Activated CD4-positive, alpha-beta memory T cell treated with anti-CD3 and anti-CD28 coated beads, Interleukin-2, amount 10 ng/mL, durations not matched to agents 7 days and 5 days (primary cell): Measurements from ENCODE around the gene CDC7. TPM values are rescaled to one million over a fixed set of nuclear protein-coding genes. Genes with fewer than 3 reads are reported as not detected.

Source experiments
- CTCF ChIA-PET: fragments of 350-600 bp; sonication (Branson Sonifier 250); formaldehyde crosslinking; loops from one replicate; lab custom pipeline; 2021; ENCODE audit warnings: antibody characterized with exemption, inconsistent platforms; lab: Charles Lee
- POLR2A ChIA-PET: fragments of 350-600 bp; sonication (Branson Sonifier 250); formaldehyde crosslinking; loops from one replicate; lab custom pipeline; 2021; ENCODE audit warnings: antibody characterized with exemption; lab: Charles Lee
- DNase-seq: peaks from one replicate; pipeline ENCODE4 v3.0.0-alpha.2; 2020
- H3K27ac Mint-ChIP-seq: one replicate; pipeline ENCODE4 v1.8.0; 2021; ENCODE audit warnings: mild to moderate bottlenecking, mixed read lengths
- H3K27me3 Mint-ChIP-seq: one replicate; pipeline ENCODE4 v1.8.0; 2021; ENCODE audit warnings: mixed read lengths
- H3K36me3 Mint-ChIP-seq: one replicate; pipeline ENCODE4 v1.8.0; 2021; ENCODE audit warnings: low read depth, mixed read lengths
- H3K4me1 Mint-ChIP-seq: one replicate; pipeline ENCODE4 v1.8.0; 2021; ENCODE audit warnings: mixed read lengths
- H3K4me3 Mint-ChIP-seq: one replicate; pipeline ENCODE4 v1.8.0; 2021; ENCODE audit warnings: mild to moderate bottlenecking, mixed read lengths
- H3K9me3 Mint-ChIP-seq: one replicate; pipeline ENCODE4 v1.8.0; 2021; ENCODE audit warnings: mixed read lengths
- total RNA-seq, 2 experiments: library from RNA; stranded (reverse); gene quantifications; one replicate each; pipeline ENCODE4 v1.2.3, GENCODE V29; 2021

The CDC7 gene
- total RNA-seq, 2 experiments from 2014 or later, result 26.7 to 28.1 TPM

DNA sequence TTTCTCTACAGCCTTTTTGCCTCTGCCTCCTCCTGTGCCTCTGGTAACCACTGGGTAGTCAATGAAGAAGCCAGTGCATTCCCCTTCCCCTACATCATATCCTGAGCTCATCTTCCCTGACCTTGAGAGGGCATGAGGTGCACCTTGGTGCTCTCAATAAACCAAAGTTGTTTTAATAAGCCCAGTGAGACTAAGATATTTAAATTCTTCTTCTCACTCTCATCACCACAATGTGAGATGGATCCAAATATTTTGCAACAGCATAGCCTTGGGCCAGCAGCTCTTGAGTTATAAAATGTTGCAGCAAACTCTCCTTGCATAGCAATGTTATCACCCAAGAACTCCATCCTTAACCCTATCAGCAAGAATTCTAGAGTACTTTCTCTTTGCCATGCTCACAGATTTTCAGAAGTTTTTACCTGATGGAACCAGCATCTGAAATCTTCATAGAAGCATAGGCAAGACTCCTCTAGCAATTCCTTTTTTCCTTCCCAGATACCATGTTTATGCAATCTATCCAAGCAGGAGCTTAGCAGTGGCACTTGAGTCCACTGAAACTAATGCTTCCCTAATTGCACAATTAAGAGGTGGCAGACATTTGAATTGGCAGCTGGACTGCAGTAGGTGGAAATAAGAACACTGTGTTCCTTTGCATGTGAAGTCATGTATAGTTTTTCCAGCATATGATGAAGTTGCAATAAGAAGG is 36.8 kb downstream of the CDC7 start:
- Mint-ChIP-seq H3K27ac (no peak overlapping the region), H3K36me3 (peaks cover 35% of the 10 kb centered on the region), H3K9me3 (peaks cover 17% of the 10 kb centered on the region), H3K4me3 (no peak overlapping the region), H3K27me3 (no peaks in the 10 kb centered on the region), H3K4me1 (peaks cover 43% of the 10 kb centered on the region)
- POLR2A ChIA-PET, result interaction anchor here (0.5 to 1.2 kb wide), 3 partner anchors 10 to 19 kb away, joined by 3 to 4 read pairs (median 3); no protein-coding TSS in a partner anchor
- CTCF ChIA-PET, result no interaction called here
- no peak for DNase-seq

DNA sequence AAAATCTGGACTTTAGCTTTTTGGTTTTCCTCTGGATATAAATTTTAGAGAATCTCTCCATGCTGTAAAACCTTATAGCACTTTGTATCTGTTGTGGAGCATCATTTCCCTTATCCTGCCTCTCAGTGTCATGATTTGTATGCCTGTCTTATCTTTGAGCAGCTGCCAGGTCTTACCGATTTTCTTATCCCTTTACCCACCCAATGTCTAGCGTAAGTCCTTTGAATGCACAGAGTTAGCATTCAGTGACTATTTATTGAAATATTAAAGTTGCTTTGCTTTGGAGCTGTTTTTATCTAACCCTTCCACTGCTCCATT is 37.3 kb downstream of the CDC7 start:
- peaks cover 41% of the 10 kb centered on the region for H3K4me1 Mint-ChIP-seq
- H3K36me3 Mint-ChIP-seq, result peaks cover 32% of the 10 kb centered on the region
- peaks cover 17% of the 10 kb centered on the region for H3K9me3 Mint-ChIP-seq
- ChIA-PET POLR2A (interaction anchor here (0.5 to 1.8 kb wide), 4 partner anchors 8 to 20 kb away, joined by 3 to 5 read pairs (median 4); no protein-coding TSS in a partner anchor), CTCF (no interaction called here)
- H3K27ac Mint-ChIP-seq, result no peak overlapping the region
- H3K4me3 Mint-ChIP-seq, result no peak overlapping the region
- DNase-seq, result no peak
- H3K27me3 Mint-ChIP-seq, result no peaks in the 10 kb centered on the region

- peaks cover 38% of the 10 kb centered on the region for H3K36me3 Mint-ChIP-seq
- ChIA-PET POLR2A (no interaction called here), CTCF (no interaction called here)
- H3K27me3 Mint-ChIP-seq, result peaks cover 3% of the 10 kb centered on the region
- H3K27ac Mint-ChIP-seq, result no peak overlapping the region
- no peak overlapping the region for H3K4me3 Mint-ChIP-seq
- no peak for DNase-seq
- peaks cover 40% of the 10 kb centered on the region for H3K4me1 Mint-ChIP-seq
- H3K9me3 Mint-ChIP-seq, result peaks cover 21% of the 10 kb centered on the region
Measured at GRCh38 chr1:91540910-91541309, 40.3 kb downstream of the CDC7 start.

- DNase-seq, result no peak
- peaks cover 38% of the 10 kb centered on the region for H3K36me3 Mint-ChIP-seq
- H3K9me3 Mint-ChIP-seq, result peaks cover 21% of the 10 kb centered on the region
- peak overlapping the region; percentile 37 for H3K27ac Mint-ChIP-seq
- CTCF ChIA-PET, result interaction anchor here (0.6 to 1.3 kb wide), 5 partner anchors 12 to 373 kb away, joined by 3 to 5 read pairs (median 3); no protein-coding TSS in a partner anchor
- peaks cover 46% of the 10 kb centered on the region for H3K4me1 Mint-ChIP-seq
- H3K27me3 Mint-ChIP-seq, result peaks cover 3% of the 10 kb centered on the region
- POLR2A ChIA-PET, result interaction anchor here (1.4 to 1.7 kb wide), 2 partner anchors 9 to 12 kb away, joined by 4 to 5 read pairs; no protein-coding TSS in a partner anchor
- H3K4me3 Mint-ChIP-seq, result no peak overlapping the region
Measured at GRCh38 chr1:91541918-91542533, 41.4 kb downstream of the CDC7 start.

DNA sequence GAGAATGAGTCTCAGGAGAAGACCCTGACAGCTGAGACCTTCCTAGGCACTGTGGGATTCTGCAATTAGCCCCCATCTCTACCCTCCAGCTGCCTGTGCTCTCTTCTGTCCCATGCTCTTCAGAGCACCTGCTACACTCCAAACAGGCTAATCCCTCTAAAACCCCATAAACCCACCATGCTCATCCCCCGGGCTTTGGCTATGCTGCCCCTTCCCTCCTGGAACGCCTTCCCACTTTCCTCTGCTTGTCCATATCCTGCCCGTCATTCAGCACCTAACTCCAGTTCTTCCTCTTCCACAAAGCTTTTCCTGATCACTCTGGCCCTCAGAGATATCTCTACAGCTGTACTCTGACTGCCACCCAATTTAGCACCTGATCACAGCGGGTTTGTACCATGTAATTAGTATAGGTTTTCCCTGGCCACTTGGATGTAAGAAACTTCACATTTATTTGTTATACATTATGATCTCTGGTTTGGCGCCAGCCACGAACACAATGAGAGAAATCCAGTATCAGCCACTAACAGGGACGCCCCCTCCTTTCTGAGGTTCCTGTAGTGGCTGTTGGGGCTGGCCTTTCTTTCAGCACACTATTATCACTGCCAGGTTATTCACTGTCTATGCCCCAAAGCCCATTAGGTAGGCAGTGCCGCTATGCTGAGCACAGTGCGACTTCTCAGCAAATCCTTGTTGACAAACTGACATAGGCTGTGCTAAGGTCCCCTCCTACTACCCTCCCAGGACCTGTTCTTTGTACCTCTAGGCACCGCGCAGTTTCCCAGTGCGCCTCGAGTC is 45.1 kb downstream of the CDC7 start:
- peak overlapping the region; percentile 16 for H3K27ac Mint-ChIP-seq
- POLR2A ChIA-PET, result interaction anchor here (1.0 to 1.4 kb wide), 2 partner anchors 12 to 22 kb away, joined by 3 to 4 read pairs; no protein-coding TSS in a partner anchor
- CTCF ChIA-PET, result no interaction called here
- peaks cover 23% of the 10 kb centered on the region for H3K9me3 Mint-ChIP-seq
- peaks cover 75% of the 10 kb centered on the region for H3K4me1 Mint-ChIP-seq
- peaks cover 3% of the 10 kb centered on the region for H3K27me3 Mint-ChIP-seq
- no peak overlapping the region for H3K4me3 Mint-ChIP-seq
- H3K36me3 Mint-ChIP-seq, result peaks cover 46% of the 10 kb centered on the region
- DNase-seq, result no peak

- peaks cover 75% of the 10 kb centered on the region for H3K4me1 Mint-ChIP-seq
- H3K9me3 Mint-ChIP-seq, result peaks cover 23% of the 10 kb centered on the region
- H3K4me3 Mint-ChIP-seq, result no peak overlapping the region
- POLR2A ChIA-PET, result no interaction called here
- CTCF ChIA-PET, result no interaction called here
- H3K36me3 Mint-ChIP-seq, result peaks cover 46% of the 10 kb centered on the region
- H3K27me3 Mint-ChIP-seq, result peaks cover 3% of the 10 kb centered on the region
- H3K27ac Mint-ChIP-seq, result no peak overlapping the region
- DNase-seq, result no peak
Measured at GRCh38 chr1:91546301-91546581, 45.6 kb downstream of the CDC7 start.

- H3K9me3 Mint-ChIP-seq, result peaks cover 18% of the 10 kb centered on the region
- H3K27ac Mint-ChIP-seq, result peak overlapping the region; percentile 100
- no peak overlapping the region for H3K4me3 Mint-ChIP-seq
- POLR2A ChIA-PET, result interaction anchor here (1.3 to 1.5 kb wide), 3 partner anchors 10 to 33 kb away, joined by 4 to 6 read pairs (median 4); no protein-coding TSS in a partner anchor
- DNase-seq, result no peak
- peaks cover 40% of the 10 kb centered on the region for H3K36me3 Mint-ChIP-seq
- H3K27me3 Mint-ChIP-seq, result peaks cover 3% of the 10 kb centered on the region
- CTCF ChIA-PET, result interaction anchor here (1.2 to 1.4 kb wide), 2 partner anchors 11 to 35 kb away, joined by 3 read pairs; no protein-coding TSS in a partner anchor
- H3K4me1 Mint-ChIP-seq, result peaks cover 75% of the 10 kb centered on the region
Measured at GRCh38 chr1:91546876-91547275, 46.2 kb downstream of the CDC7 start.

DNA sequence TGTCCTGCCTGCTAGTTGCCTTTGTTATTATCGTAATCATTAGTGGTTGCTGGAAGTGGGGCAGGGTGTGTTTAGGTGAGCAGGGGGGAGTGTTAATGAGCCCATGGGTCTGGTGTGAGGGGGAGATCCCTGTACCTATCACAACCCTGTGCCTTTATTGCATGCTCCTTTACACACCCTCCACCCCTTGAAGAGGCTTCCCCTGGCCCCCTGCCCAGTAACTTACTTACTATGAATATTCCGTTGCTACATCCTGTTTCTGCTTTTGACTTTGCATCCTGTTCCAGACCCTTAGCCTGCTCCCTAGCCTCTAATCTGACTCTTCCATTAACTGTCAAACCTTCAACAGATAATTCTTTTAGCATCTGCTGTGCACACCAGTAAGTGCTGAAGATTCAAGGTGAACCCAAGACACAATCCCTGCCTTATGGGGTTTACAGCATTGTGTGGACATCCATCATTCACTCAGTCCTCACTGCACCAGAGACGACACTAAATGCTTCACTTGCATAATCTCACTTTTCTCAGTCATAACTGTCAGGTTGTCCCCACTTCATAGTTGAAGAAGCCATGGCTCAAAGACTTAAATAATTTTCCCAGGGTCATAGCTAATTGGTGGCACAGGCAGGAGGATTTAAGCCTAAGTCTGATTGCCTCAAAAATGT is 47.9 kb downstream of the CDC7 start:
- H3K9me3 Mint-ChIP-seq, result peaks cover 14% of the 10 kb centered on the region
- H3K4me3 Mint-ChIP-seq, result peak overlapping the region; percentile 67
- ChIA-PET POLR2A (interaction anchor here (0.6 to 2.5 kb wide), 14 partner anchors 9 to 337 kb away, joined by 3 to 20 read pairs (median 4); partner anchors contain the start of genes CDC7 and TGFBR3), CTCF (interaction anchor here (0.6 to 1.4 kb wide), 3 partner anchors 11 to 256 kb away, joined by 3 to 4 read pairs (median 3); no protein-coding TSS in a partner anchor)
- peak overlapping the region; percentile 100 for H3K27ac Mint-ChIP-seq
- H3K27me3 Mint-ChIP-seq, result peaks cover 3% of the 10 kb centered on the region
- H3K36me3 Mint-ChIP-seq, result peaks cover 40% of the 10 kb centered on the region
- H3K4me1 Mint-ChIP-seq, result peaks cover 80% of the 10 kb centered on the region
- peak; percentile 54 for DNase-seq

DNA sequence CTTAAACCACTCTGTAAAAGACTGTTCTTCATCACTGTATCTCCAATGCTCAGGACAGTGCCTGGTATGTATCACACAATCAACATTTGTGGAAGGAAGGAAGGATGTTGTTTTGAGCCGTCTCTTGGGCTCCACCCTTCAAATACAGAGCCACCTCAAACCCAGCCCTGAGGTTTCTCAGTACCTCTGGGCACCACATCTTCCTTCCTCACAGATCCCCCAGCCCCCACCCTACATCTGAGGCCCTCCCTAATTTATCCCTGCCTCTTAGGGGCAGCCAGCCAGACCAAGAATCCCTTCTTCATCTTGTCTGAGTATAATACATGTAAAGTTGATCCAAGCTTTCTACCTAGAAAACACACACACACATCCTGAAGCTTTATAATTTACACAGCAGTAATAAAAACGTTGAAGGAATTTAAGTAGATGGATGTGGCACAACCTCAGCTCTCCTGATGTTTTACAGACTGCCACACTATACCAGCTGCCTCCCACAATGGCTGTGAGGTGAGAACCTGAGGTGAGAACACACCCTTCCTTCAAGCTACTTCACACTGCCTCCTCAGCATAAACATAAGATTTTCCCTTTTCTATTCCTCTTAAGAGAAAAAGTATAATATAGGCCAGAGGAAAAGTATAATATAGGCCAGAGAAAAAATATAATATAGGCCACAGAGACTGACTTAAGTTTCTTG is 48.5 kb downstream of the CDC7 start:
- peak; percentile 81 for DNase-seq

GRCh38 chr1:91550961-91551360 is 50.3 kb downstream of the CDC7 start:
- peaks cover 15% of the 10 kb centered on the region for H3K9me3 Mint-ChIP-seq
- CTCF ChIA-PET, result interaction anchor here (1.2 kb wide), 1 partner anchor 43 kb away, joined by 3 read pairs; no protein-coding TSS in a partner anchor
- DNase-seq, result no peak
- peaks cover 35% of the 10 kb centered on the region for H3K36me3 Mint-ChIP-seq
- H3K27ac Mint-ChIP-seq, result peak overlapping the region; percentile 84
- POLR2A ChIA-PET, result interaction anchor here (1.4 kb wide), 1 partner anchor 9 kb away, joined by 5 read pairs; no protein-coding TSS in a partner anchor
- peaks cover 97% of the 10 kb centered on the region for H3K4me1 Mint-ChIP-seq
- no peak overlapping the region for H3K4me3 Mint-ChIP-seq
- no peaks in the 10 kb centered on the region for H3K27me3 Mint-ChIP-seq

More for the DNA sequence above, 48.5 kb downstream of the CDC7 start:
- ChIA-PET CTCF (interaction anchor here (0.6 to 1.4 kb wide), 3 partner anchors 11 to 255 kb away, joined by 3 to 4 read pairs (median 3); no protein-coding TSS in a partner anchor), POLR2A (interaction anchor here (0.6 to 2.5 kb wide), 13 partner anchors 9 to 336 kb away, joined by 3 to 20 read pairs (median 4); partner anchors contain the start of genes CDC7 and TGFBR3)
- peaks cover 3% of the 10 kb centered on the region for H3K27me3 Mint-ChIP-seq
- peaks cover 15% of the 10 kb centered on the region for H3K9me3 Mint-ChIP-seq
- peaks cover 40% of the 10 kb centered on the region for H3K36me3 Mint-ChIP-seq
- peaks cover 85% of the 10 kb centered on the region for H3K4me1 Mint-ChIP-seq
- peak overlapping the region; percentile 100 for H3K27ac Mint-ChIP-seq
- peak overlapping the region; percentile 67 for H3K4me3 Mint-ChIP-seq

GRCh38 chr1:91552091-91552490 is 51.4 kb downstream of the CDC7 start:
- Mint-ChIP-seq H3K9me3 (peaks cover 15% of the 10 kb centered on the region), H3K27me3 (no peaks in the 10 kb centered on the region), H3K4me3 (no peak overlapping the region), H3K36me3 (peaks cover 37% of the 10 kb centered on the region), H3K27ac (peak overlapping the region; percentile 74), H3K4me1 (peaks cover 100% of the 10 kb centered on the region)
- ChIA-PET POLR2A (interaction anchor here (1.0 to 1.2 kb wide), 3 partner anchors 28 to 264 kb away, joined by 3 read pairs; no protein-coding TSS in a partner anchor), CTCF (no interaction called here)
- DNase-seq, result no peak
